Calu3 (cell line): Measurements from ENCODE around the gene SLC16A5. TPM values are rescaled to one million over a fixed set of nuclear protein-coding genes. Genes with fewer than 3 reads are reported as not detected.

ENCODE experiments used
- BruUV-seq: library from RNA; stranded (reverse); fragments of 400-500 nt; replicated peaks from 2 replicates; lab custom pipeline; 2021; lab: Mats Ljungman, UMichigan
- CTCF ChIA-PET: fragments of 300-600 bp; sonication (Branson Sonifier 250); formaldehyde crosslinking; loops from one replicate; lab custom pipeline; 2022; ENCODE audit warnings: antibody characterized with exemption; lab: Charles Lee
- DNase-seq: peaks from one replicate; pipeline ENCODE4 v3.0.0; 2022
- H3K27ac Mint-ChIP-seq: one replicate; pipeline ENCODE4 v1.8.0; 2022; ENCODE audit warnings: mixed read lengths; ENCODE audit not compliant: unreplicated experiment
- H3K27me3 Mint-ChIP-seq: one replicate; pipeline ENCODE4 v1.8.0; 2022; ENCODE audit warnings: mixed read lengths; ENCODE audit not compliant: unreplicated experiment
- H3K36me3 Mint-ChIP-seq: one replicate; pipeline ENCODE4 v1.8.0; 2022; ENCODE audit warnings: mild to moderate bottlenecking, moderate library complexity, mixed read lengths; ENCODE audit not compliant: insufficient read depth, unreplicated experiment
- H3K4me1 Mint-ChIP-seq: one replicate; pipeline ENCODE4 v1.8.0; 2022; ENCODE audit warnings: mild to moderate bottlenecking, low read depth, mixed read lengths; ENCODE audit not compliant: unreplicated experiment
- H3K4me3 Mint-ChIP-seq: one replicate; pipeline ENCODE4 v1.8.0; 2022; ENCODE audit warnings: mild to moderate bottlenecking, low read depth, moderate library complexity, mixed read lengths; ENCODE audit not compliant: unreplicated experiment
- H3K9me3 Mint-ChIP-seq: one replicate; pipeline ENCODE4 v1.8.0; 2022; ENCODE audit warnings: low read depth, mixed read lengths; ENCODE audit not compliant: unreplicated experiment
- intact Hi-C: fragments of 100-400 bp; cut with micrococcal nuclease; formaldehyde crosslinking; loops from one replicate; pipeline ENCODE4 v1.10.0; 2022; ENCODE audit not compliant: unreplicated experiment
- total RNA-seq: library from RNA; stranded (reverse); gene quantifications from 2 replicates; pipeline ENCODE4 v1.2.3, GENCODE V29; 2022
- TF ChIP-seq, protein P1 (sequence below): fragments of 200-600 bp; IDR thresholded peaks from one replicate; pipeline ENCODE4 v1.8.0; 2022; ENCODE audit warnings: antibody characterized with exemption; ENCODE audit not compliant: unreplicated experiment

SLC16A5 gene
- total RNA-seq, 1 experiment from 2014 or later = 124 TPM

DNA sequence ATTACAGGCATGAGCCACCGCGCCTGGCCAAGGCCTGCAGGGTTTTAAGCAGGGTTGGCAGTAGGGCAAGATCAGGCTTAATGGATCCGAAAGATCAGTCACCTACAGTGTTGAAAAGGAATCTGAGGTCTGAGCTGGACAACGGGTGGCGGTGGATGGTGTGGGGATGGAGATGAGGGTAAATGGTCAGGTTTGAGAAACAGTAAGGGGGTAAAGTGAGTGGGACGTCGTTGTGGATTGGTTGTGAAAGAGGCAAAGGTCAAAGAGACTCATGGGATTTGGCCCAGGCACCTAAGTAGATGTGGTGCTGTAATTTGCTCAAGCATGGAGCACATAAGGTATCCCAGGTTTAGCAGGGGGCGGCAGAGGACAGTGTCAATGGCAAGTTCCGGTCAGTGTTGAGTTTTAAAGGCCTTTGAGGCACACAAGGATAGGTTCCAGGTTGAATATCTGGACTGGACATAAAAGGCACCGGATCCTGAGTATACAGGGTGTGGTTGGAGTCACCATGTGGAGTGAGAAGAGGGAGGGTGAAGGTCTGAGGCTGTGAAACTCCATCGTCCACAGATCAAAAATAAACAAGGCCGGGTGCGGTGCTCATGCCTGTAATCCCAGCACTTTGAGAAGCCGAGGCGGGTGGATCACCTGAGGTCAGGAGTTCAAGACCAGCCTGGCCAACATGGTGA lies 1.1 kb upstream of the SLC16A5 start:
- BruUV-seq = no TSS peak
- intact Hi-C loops = no loop called here
- peaks cover 65% of the 10 kb centered on the region for H3K4me1 Mint-ChIP-seq

DNA sequence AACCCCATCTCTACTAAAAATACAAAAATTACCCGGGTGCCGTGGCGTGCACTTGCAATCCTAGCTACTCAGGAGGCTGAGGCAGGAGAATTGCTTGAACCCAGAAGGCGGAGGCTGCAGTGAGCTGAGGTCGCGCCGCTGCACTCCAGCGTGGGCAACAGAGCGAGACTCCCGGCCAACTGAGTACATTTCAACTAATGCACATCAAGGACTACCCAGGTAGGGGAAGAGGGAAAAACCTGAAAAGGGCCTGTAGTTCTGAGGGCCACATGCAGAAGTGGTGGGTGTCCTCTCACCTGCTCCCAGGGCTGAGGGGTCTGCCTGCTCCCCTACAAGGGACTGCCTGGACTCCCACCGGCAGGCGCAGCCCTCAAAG lies 584 bp upstream of the SLC16A5 start:
- peaks cover 65% of the 10 kb centered on the region for H3K4me1 Mint-ChIP-seq
- CTCF ChIA-PET = interaction anchor here (1.0 to 2.5 kb wide), 4 partner anchors 8 to 27 kb away, joined by 3 to 17 read pairs (median 4); no protein-coding TSS in a partner anchor

More for the DNA sequence above, 1.1 kb upstream of the SLC16A5 start:
- TF ChIP-seq, protein P1, sequence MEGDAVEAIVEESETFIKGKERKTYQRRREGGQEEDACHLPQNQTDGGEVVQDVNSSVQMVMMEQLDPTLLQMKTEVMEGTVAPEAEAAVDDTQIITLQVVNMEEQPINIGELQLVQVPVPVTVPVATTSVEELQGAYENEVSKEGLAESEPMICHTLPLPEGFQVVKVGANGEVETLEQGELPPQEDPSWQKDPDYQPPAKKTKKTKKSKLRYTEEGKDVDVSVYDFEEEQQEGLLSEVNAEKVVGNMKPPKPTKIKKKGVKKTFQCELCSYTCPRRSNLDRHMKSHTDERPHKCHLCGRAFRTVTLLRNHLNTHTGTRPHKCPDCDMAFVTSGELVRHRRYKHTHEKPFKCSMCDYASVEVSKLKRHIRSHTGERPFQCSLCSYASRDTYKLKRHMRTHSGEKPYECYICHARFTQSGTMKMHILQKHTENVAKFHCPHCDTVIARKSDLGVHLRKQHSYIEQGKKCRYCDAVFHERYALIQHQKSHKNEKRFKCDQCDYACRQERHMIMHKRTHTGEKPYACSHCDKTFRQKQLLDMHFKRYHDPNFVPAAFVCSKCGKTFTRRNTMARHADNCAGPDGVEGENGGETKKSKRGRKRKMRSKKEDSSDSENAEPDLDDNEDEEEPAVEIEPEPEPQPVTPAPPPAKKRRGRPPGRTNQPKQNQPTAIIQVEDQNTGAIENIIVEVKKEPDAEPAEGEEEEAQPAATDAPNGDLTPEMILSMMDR = no peak
- H3K36me3 Mint-ChIP-seq = peaks cover 65% of the 10 kb centered on the region
- no peaks in the 10 kb centered on the region for H3K9me3 Mint-ChIP-seq
- no peaks in the 10 kb centered on the region for H3K27me3 Mint-ChIP-seq
- peak overlapping the region; percentile 90 for H3K27ac Mint-ChIP-seq
- no peak for DNase-seq
- CTCF ChIA-PET = interaction anchor here (1.0 kb wide), 1 partner anchor 27 kb away, joined by 3 read pairs; no protein-coding TSS in a partner anchor
- peak overlapping the region; percentile 78 for H3K4me3 Mint-ChIP-seq

DNA sequence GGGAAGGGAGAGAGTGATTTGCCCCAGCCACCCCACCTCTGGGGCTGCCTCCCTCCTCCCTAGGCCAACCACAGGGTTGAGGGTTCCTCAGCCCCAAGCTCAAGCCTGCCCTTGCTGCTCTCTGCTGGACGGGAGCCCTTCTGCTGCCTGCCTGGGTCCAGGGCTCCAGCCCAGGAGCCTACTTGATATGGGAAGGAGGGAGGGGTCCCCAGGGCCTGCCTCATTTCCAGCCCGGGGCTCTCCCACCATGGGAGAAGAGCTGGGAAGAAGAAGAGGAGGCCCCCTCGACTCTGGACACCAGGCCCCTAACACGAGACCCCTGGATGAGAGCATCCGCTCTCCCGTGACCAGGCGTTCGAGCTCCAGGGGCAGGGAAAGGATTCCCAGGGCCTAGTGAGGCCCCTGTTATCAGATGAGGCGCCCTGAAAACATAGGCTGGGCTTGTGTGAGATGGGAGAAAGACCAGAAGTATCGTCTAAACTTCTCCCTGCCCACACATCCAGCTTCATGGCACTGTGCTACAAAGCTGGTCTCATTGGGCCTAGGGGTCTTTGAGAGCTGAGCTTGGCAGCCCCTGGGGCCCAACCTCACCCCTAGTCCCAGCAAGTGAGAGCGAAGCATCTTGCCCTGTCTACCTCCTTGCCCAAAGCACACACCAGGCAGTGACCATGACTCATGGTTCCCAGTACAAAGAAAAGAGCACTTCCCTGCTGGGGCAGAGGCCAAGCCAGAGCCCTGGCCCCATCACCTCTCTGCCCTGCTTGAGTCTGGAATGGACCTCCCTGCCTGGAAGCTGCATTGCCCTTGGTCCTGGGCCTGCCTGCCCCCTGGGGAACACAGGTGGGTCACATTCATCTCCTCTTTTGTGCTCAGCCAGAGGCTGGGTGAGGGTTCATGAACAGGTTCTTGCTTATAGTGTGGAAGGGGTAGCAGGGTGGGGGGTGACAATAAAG lies 987 bp downstream of the SLC16A5 start:
- peak; percentile 46 for DNase-seq
- CTCF ChIA-PET = interaction anchor here (0.6 to 2.5 kb wide), 5 partner anchors 8 to 25 kb away, joined by 3 to 17 read pairs (median 5); no protein-coding TSS in a partner anchor
- BruUV-seq = TSS peak; percentile 46
- TF ChIP-seq, protein P1 = no peak
- intact Hi-C loops = no loop called here
- Mint-ChIP-seq H3K4me1 (peaks cover 64% of the 10 kb centered on the region), H3K27me3 (no peaks in the 10 kb centered on the region), H3K9me3 (no peaks in the 10 kb centered on the region), H3K36me3 (peaks cover 81% of the 10 kb centered on the region), H3K4me3 (peak overlapping the region; percentile 78), H3K27ac (peak overlapping the region; percentile 74)

More for the DNA sequence above, 584 bp upstream of the SLC16A5 start:
- TSS peak; percentile 42 for BruUV-seq
- H3K9me3 Mint-ChIP-seq = no peaks in the 10 kb centered on the region
- H3K27ac Mint-ChIP-seq = peak overlapping the region; percentile 90
- TF ChIP-seq, protein P1 = no peak
- peak overlapping the region; percentile 78 for H3K4me3 Mint-ChIP-seq
- no peaks in the 10 kb centered on the region for H3K27me3 Mint-ChIP-seq
- intact Hi-C loops = no loop called here
- H3K36me3 Mint-ChIP-seq = peaks cover 70% of the 10 kb centered on the region
- DNase-seq = no peak
